ENCODE measurements around the gene REX1BD.

Gene REX1BD

DNA sequence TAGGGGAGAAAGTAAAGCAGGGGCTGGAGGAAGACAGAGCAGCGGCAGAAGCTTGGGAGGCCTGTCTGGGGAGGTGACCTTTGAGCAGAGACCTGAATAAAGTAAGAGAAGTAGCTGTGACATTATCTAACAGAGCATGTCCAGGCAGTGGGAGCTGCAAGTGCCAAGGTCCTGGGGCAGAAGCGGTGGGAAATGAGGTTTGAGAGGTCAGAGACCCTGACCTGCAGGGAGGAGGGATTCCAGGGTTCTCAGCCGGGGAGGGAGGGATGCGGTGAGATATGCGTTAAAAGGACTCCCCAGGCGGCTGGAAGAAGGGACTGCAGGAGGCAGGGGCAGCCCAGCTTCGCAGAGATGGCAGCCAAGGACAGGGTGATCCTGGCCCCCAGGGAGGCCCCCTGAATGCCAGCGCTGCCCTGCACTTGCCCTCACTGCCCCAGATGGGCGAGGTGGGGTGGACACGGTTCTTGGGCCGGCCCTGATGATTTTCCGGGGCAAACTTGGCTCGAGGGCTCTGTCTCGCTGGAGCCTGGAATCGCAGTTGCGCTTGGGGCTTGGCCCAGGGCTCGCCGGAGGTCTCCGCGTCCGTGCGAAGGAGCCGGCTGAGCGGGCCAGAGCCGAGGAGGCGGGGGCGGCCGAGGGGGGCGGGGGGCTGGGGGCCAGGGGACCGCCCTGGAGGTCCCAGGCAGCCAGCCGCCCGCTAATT is 14.8 kb downstream of the REX1BD start:
- no peak for DNase-seq (ENCODE audit: low spot score)

GRCh38 chr19:18603958-18604819 is 15.6 kb downstream of the REX1BD start:
- no peak for DNase-seq (ENCODE audit: low spot score)

GRCh38 chr19:18604820-18605159 is 16.2 kb downstream of the REX1BD start:
- DNase-seq (ENCODE audit: low spot score), result no peak

DNA sequence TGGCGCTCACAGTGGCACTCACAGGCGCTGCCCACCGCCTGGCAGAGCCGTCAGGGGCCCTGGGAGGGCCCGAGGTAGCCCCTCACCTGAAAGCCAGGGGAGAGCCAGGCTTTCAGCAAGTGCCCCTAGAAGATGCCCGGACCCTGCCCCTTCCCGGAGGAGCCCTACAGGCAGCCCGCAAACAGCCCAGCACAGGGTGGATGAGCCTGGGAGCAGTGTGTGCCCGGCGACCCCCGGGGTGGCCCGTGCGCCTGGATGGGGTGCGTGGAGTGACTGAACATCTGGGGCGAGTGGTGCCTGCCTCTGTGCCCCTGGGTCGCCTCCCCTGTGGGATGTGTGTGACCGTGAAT is 16.6 kb downstream of the REX1BD start:
- DNase-seq (ENCODE audit: low spot score), result no peak

DNA sequence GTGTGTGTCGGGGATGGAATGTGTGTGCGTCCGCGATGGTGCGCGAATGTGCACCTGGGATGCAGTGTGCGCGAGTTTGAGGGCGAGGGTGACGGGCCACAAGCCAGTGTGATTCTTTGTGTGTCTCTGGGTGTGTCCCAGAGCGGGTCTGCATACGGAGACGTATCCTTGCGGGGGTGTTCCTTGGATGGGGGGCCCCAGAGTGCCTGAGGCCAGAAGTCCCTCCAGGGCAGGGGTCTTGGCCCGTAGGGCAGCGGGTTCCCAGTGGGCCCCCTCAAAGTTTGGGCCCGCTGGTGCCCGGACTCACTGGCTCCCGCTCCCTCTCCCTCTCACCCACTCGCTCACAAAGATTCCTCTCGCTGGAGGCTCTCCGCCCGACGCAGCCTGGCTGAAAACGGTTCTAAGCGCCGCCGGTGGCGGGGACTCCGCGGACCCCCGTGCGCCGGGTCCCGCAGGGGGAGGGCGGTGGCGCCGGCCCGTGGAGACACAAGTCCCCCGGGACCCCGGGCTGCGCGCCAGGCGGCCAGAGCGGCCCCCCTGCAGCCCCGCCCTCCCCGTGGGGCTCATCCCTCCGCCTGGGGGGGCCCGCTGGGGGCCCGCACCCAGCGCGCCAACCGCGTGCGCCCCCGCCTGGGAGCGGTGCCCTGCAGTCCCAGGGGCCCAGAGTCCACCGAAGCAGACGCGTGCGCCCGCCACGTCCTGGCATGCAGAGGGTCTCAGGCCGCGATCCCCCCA is 17.1 kb downstream of the REX1BD start:
- peak; percentile 85 for DNase-seq (ENCODE audit: low spot score)

- DNase-seq (ENCODE audit: low spot score), result peak; percentile 85
These were observed 18.0 kb downstream of the REX1BD start, which contains the start of gene CRLF1 for GRCh38 chr19:18606281-18607225. TSS of gene CRLF1 (minus strand) at chr19:18606799. CDS start at chr19:18606656, 143 bp downstream.

DNA sequence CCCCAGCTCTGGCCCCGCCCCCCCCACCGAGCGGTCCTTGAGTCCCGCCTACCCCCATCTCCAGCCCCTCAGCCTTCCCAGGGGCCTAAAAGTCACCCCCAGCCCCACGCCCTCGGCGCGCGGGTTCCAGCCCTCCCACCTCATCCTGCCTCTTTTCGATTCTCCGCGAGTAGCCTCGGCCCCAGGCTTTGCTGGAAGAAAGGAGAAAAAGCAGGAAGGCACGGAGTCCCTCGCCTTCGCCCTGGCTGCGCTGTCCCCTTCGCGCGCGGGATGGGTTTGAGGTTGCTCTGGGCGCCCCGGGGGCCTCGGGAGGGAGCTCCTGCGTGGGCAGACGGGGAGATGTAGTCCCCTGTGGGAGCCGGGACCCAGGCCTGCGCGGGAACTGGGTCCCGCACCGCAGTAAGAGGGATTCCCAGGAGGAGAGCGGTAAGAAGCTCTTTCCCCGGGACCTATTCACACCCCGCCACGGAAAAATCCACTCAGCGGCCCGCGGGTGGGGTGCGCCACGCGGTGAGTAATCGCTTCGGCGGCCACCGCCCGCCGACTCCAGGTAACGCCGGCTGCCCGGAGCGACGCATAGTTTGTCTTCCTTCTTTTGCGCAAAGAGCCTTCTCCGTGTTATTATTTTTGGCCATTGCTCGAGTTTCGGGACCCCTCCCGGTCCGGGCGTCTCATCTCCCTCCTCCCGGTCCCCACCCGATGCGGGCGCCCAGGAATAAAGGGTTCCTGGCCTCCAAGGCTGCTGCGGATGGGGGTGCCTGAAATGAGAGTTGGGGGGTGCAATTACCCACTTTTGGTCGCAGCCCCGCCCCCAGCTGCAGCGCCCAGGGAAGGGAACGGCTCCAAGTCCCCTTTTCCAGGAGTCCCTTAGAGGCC is 18.9 kb downstream of the REX1BD start:
- DNase-seq (ENCODE audit: low spot score), result peak; percentile 70

- no peak for DNase-seq (ENCODE audit: low spot score)
These were observed 19.7 kb downstream of the REX1BD start for GRCh38 chr19:18608102-18608804.

GRCh38 chr19:18608805-18609716 is 20.5 kb downstream of the REX1BD start:
- DNase-seq (ENCODE audit: low spot score), result no peak

DNA sequence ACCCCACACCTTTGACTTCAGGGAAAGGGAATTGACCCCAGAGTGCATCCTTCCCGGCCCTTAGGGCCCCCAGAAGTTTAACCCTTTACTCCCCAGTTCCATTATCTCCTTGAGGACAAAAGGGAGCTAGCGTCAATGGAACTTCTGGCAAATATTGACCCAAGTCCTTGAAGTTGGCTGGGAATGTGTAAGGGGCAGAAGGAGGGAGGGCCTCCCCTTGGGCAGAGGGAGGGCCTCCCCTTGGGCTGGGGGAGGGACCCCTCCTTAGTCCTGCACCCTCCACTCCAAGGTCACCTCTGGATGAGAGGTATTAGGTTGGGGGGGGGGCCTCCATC is 21.1 kb downstream of the REX1BD start:
- no peak for DNase-seq (ENCODE audit: low spot score)

DNA sequence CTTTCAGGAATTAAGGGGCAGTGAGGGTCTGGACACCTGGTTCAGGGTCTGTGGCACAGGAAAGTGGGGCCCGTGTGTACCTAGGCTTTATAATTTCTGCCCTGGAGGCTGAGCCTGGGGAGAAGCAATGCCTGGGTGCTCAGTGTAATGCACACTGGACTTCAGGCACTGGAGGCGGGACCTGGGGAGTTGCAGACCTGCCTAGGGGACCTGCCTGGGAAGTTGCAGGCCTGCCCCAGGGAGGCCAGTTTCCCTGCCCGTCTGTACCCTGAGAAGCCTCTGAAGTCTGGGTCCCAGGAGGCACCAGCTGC is 21.6 kb downstream of the REX1BD start:
- DNase-seq (ENCODE audit: low spot score), result no peak

DNA sequence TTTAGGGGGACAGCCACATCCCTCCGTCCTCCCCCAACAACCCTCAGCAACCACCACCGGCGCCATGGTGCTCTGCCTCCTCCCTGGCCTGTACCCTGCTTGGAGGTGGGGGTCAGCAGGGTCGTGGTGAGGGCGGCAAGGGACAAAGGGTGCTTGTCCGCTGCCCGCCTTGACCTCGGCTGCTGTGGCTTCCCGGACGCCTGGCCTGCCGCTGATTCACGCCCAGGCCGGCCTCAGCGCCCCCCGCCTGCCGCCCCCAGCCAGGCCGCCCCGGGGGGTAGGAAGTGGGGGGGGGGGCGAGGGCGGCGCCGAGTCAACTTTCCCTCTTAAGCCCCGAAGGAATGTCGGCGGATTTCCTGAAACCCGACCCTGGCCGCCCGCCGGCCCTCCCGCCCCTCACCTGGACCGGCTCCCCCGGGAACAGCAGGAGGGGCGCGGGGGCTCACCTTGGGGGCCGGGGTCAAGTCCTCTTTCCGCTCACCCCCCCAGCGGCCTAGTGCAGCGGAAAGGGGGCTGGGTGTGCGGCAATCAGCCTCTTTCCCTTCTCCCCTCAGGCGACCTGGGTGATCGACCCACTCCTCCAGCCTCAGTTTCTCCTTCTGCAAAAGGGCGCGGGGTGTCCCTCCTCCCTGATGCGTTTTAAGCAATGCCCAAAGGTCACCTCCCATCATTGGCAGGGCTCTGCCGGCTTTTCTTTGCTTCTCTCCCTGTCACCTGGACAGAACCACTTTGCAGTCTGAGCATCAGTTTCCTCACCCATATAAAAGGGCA is 22.1 kb downstream of the REX1BD start:
- DNase-seq (ENCODE audit: low spot score), result no peak

DNA sequence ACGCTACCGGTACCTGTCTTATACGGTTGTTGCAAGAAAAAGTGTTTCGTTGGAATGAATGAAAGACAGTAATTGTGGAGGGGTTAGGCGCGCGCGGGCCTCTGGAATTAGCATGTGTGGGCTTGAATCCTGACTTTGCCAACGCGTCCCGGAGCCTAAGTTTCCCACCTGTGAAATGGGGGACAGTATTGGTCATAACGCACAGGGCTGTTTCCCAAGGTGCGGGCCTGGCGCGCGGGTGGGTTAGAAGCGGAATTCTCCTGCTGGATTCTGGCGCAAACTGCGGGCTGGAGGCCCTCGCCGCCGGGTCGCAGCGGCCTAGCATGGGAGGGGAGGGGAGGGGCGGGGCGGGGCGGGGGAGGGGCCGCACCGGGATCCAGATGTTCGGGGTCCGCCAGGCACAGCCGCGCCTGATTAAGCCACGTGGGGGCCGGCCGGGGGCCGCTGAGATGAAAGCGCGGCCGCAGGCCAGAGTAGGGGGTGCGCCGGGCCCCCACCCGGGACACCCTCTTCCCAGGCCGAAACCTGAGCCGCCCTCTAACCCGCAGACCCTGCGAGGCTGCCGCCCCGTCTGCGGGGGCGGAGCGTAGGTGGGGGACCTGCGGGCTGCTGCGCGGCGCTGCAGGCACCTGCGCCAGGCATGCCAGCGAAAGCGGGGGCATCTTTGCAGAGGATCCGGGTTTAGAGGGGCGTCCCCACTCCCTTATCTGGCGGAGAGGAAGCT is 22.9 kb downstream of the REX1BD start:
- no peak for DNase-seq (ENCODE audit: low spot score)

GRCh38 chr19:18612051-18612771 is 23.6 kb downstream of the REX1BD start:
- no peak for DNase-seq (ENCODE audit: low spot score)

DNA sequence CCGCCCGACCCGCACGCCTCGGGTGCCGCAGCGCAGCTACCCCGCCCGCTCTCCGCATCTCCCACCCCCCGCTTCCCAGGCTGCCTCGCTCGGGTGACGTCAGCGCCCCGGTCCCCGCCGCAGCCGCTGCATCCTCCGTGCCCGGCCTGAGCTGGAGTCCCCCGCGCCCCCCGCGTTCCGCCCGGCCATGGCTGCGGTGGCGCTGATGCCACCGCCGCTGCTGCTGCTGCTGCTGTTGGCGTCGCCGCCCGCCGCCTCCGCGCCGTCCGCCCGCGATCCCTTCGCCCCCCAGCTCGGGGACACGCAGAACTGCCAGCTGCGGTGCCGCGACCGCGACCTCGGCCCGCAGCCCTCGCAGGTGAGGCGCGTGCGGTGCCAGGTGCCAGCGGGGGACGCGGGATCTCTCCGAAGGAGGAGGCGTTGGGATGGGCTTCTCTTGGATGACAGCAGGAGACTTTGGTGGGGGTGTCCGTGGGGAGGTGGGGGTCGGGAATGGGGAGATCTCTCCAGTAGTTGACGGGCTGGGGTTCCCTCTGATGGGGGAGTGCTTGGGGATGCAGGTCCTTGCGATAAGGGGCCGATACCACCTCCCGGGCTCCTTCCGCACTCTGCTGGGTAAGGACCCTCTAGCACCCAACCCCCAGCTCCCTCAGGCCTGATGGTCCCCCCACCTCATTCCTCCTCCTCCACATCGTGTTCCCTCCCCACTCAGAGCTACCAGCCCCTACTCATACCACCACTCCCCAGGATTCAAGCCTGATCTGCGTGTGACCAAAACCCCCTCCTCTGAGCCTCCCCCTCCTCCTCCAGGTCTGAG is 24.4 kb downstream of the REX1BD start, which contains the start of gene TMEM59L:
Gene TMEM59L (plus strand): TSS at position 99 of the 817 bp plus-strand sequence. CDS start 89 bp downstream, at position 188.
- DNase-seq (ENCODE audit: low spot score), result peak; percentile 88

DNA sequence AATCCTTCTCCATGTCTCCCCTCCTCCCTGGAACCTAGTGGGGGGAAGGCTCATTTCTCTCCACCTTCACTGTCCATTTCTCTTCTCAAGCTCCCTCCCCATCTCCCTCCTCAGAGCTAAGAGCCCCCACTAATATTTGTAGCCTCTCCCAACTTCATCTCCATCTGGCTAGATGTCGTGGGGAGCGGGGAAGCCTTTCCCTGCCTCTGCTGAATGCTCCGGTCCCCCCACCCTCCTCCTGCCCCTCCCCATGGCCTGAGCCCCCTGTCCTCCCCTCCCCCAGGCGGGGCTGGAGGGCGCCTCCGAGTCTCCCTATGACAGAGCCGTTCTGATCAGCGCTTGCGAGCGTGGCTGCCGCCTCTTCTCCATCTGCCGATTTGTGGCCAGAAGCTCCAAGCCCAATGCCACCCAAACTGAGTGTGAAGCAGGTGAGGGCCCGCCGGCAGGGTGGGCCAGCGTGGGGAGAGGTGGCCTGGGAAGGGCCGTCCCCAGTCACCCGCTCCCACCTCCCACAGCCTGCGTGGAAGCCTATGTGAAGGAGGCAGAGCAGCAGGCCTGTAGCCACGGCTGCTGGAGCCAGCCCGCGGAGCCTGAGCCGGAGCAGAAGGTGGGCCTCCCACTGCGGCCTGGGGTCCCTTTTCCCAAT is 25.1 kb downstream of the REX1BD start:
- no peak for DNase-seq (ENCODE audit: low spot score)
